ENCODE data around the gene SUMF1. TPM values are rescaled to one million over a fixed set of nuclear protein-coding genes. Genes with fewer than 3 reads are reported as not detected.

Gene SUMF1
- total and polyA plus RNA-seq, 4 donors = 13.0 to 34.2 (median 23.5) TPM

GRCh38 chr3:4425707-4426106 lies 41.4 kb downstream of the SUMF1 start:
- no peak for DNase-seq (ENCODE audit: low spot score)
- TF ChIP-seq HNF4A (conservative IDR thresholded peaks at IDR 0.05) = no peak
- TF ChIP-seq, protein P1, sequence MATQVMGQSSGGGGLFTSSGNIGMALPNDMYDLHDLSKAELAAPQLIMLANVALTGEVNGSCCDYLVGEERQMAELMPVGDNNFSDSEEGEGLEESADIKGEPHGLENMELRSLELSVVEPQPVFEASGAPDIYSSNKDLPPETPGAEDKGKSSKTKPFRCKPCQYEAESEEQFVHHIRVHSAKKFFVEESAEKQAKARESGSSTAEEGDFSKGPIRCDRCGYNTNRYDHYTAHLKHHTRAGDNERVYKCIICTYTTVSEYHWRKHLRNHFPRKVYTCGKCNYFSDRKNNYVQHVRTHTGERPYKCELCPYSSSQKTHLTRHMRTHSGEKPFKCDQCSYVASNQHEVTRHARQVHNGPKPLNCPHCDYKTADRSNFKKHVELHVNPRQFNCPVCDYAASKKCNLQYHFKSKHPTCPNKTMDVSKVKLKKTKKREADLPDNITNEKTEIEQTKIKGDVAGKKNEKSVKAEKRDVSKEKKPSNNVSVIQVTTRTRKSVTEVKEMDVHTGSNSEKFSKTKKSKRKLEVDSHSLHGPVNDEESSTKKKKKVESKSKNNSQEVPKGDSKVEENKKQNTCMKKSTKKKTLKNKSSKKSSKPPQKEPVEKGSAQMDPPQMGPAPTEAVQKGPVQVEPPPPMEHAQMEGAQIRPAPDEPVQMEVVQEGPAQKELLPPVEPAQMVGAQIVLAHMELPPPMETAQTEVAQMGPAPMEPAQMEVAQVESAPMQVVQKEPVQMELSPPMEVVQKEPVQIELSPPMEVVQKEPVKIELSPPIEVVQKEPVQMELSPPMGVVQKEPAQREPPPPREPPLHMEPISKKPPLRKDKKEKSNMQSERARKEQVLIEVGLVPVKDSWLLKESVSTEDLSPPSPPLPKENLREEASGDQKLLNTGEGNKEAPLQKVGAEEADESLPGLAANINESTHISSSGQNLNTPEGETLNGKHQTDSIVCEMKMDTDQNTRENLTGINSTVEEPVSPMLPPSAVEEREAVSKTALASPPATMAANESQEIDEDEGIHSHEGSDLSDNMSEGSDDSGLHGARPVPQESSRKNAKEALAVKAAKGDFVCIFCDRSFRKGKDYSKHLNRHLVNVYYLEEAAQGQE (IDR thresholded peaks at IDR 0.05) = no peak
- no peak for TF ChIP-seq HNF4G (IDR thresholded peaks at IDR 0.05)
- no peak for TF ChIP-seq SP1 (IDR thresholded peaks at IDR 0.05)
- TF ChIP-seq MAX (IDR thresholded peaks at IDR 0.05) = no peak
- TF ChIP-seq, protein P2, sequence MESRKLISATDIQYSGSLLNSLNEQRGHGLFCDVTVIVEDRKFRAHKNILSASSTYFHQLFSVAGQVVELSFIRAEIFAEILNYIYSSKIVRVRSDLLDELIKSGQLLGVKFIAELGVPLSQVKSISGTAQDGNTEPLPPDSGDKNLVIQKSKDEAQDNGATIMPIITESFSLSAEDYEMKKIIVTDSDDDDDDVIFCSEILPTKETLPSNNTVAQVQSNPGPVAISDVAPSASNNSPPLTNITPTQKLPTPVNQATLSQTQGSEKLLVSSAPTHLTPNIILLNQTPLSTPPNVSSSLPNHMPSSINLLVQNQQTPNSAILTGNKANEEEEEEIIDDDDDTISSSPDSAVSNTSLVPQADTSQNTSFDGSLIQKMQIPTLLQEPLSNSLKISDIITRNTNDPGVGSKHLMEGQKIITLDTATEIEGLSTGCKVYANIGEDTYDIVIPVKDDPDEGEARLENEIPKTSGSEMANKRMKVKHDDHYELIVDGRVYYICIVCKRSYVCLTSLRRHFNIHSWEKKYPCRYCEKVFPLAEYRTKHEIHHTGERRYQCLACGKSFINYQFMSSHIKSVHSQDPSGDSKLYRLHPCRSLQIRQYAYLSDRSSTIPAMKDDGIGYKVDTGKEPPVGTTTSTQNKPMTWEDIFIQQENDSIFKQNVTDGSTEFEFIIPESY (IDR thresholded peaks at IDR 0.05) = no peak
- no peak for TF ChIP-seq GABPA (IDR thresholded peaks at IDR 0.05 in 1 of 2, conservative IDR thresholded peaks at IDR 0.05 in 1 of 2)
- no peak for TF ChIP-seq JUND (IDR thresholded peaks at IDR 0.05)
- TF ChIP-seq TAF1 (conservative IDR thresholded peaks at IDR 0.05) = no peak
- no peak for TF ChIP-seq EGR1 (IDR thresholded peaks at IDR 0.05; ENCODE audit: low read depth in 2 of 2)
- TF ChIP-seq FOXA2 (IDR thresholded peaks at IDR 0.05) = no peak
- TF ChIP-seq RAD21 (IDR thresholded peaks at IDR 0.05) = no peak
- TF ChIP-seq CTCF (IDR thresholded peaks at IDR 0.05; ENCODE audit: low read depth, low read length, missing input control) = no peak
- no peak for TF ChIP-seq FOXA1 (IDR thresholded peaks at IDR 0.05)
- TF ChIP-seq RXRA (IDR thresholded peaks at IDR 0.05) = no peak
- TF ChIP-seq YY1 (IDR thresholded peaks at IDR 0.05) = no peak
- no peaks in the 10 kb centered on the region for H3K27me3 ChIP-seq (ENCODE audit: control insufficient read depth in 4 of 4, insufficient read depth in 4 of 4, low read length in 3 of 4)
- no peak overlapping the region for H3K9ac ChIP-seq (ENCODE audit: low read depth in 1 of 2, low read length in 2 of 2)
- 97% methylated on average over 4 of the region's 4 CpGs for WGBS
- no peaks in the 10 kb centered on the region for H3K9me3 ChIP-seq (ENCODE audit: control insufficient read depth in 4 of 4, low read length in 3 of 4)
- H3K4me3 ChIP-seq (ENCODE audit: low read depth in 1 of 3, low read length in 3 of 3) = no peak overlapping the region
- no peaks in the 10 kb centered on the region for H3K4me1 ChIP-seq (ENCODE audit: control insufficient read depth in 4 of 4, insufficient read depth in 4 of 4, low read length in 3 of 4)
- H3K36me3 ChIP-seq (ENCODE audit: control insufficient read depth in 4 of 4, insufficient read depth in 3 of 4, low read depth in 1 of 4, low read length in 3 of 4) = no peaks in the 10 kb centered on the region
- H3K27ac ChIP-seq (ENCODE audit: low read depth in 1 of 2, low read length in 2 of 2) = no peak overlapping the region

- Histone ChIP-seq H3K27ac (ENCODE audit: low read depth in 1 of 2, low read length in 2 of 2) (no peak overlapping the region), H3K27me3 (ENCODE audit: control insufficient read depth in 4 of 4, insufficient read depth in 4 of 4, low read length in 3 of 4) (no peaks in the 10 kb centered on the region), H3K9me3 (ENCODE audit: control insufficient read depth in 4 of 4, low read length in 3 of 4) (no peaks in the 10 kb centered on the region), H3K36me3 (ENCODE audit: control insufficient read depth in 4 of 4, insufficient read depth in 3 of 4, low read depth in 1 of 4, low read length in 3 of 4) (no peaks in the 10 kb centered on the region), H3K4me3 (ENCODE audit: low read depth in 1 of 3, low read length in 3 of 3) (no peak overlapping the region), H3K9ac (ENCODE audit: low read depth in 1 of 2, low read length in 2 of 2) (no peak overlapping the region), H3K4me1 (ENCODE audit: control insufficient read depth in 4 of 4, insufficient read depth in 4 of 4, low read length in 3 of 4) (no peaks in the 10 kb centered on the region)
- TF ChIP-seq GABPA (IDR thresholded peaks at IDR 0.05 in 1 of 2, conservative IDR thresholded peaks at IDR 0.05 in 1 of 2) (no peak), EGR1 (IDR thresholded peaks at IDR 0.05; ENCODE audit: low read depth in 2 of 2) (no peak), JUND (IDR thresholded peaks at IDR 0.05) (no peak), FOXA1 (IDR thresholded peaks at IDR 0.05) (no peak), MAX (IDR thresholded peaks at IDR 0.05) (no peak), YY1 (IDR thresholded peaks at IDR 0.05) (no peak), NR2F2 (IDR thresholded peaks at IDR 0.05) (no peak), HNF4G (IDR thresholded peaks at IDR 0.05) (no peak), SP1 (IDR thresholded peaks at IDR 0.05) (no peak), HNF4A (conservative IDR thresholded peaks at IDR 0.05) (no peak), FOXA2 (IDR thresholded peaks at IDR 0.05) (no peak)
- TF ChIP-seq, protein P3, sequence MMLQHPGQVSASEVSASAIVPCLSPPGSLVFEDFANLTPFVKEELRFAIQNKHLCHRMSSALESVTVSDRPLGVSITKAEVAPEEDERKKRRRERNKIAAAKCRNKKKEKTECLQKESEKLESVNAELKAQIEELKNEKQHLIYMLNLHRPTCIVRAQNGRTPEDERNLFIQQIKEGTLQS (IDR thresholded peaks at IDR 0.05) = no peak
- TF ChIP-seq, protein P2 (IDR thresholded peaks at IDR 0.05) = no peak
- DNase-seq (ENCODE audit: low spot score) = no peak
Measured at GRCh38 chr3:4425055-4425454, 42.0 kb downstream of the SUMF1 start.
